GM19467 (cell line): ENCODE data around the gene SLC37A2.

Source experiments
- ATAC-seq: cut with Tn5 transposase; IDR thresholded peaks from one replicate; pipeline ENCODE4 v1.9.1; 2021; ENCODE audit warnings: mild to moderate bottlenecking, moderate library complexity; ENCODE audit not compliant: unreplicated experiment

The SLC37A2 gene

GRCh38 chr11:125070699-125071254, 7.7 kb downstream of the SLC37A2 start:
- peak; percentile 62 for ATAC-seq

- no peak for ATAC-seq
These were observed 8.3 kb downstream of the SLC37A2 start for GRCh38 chr11:125071435-125071834.

GRCh38 chr11:125071846-125072217, 8.7 kb downstream of the SLC37A2 start:
- ATAC-seq, result no peak

- peak; percentile 80 for ATAC-seq
These were observed 9.3 kb downstream of the SLC37A2 start for GRCh38 chr11:125072218-125072960.

- ATAC-seq, result no peak
These were observed 10.0 kb downstream of the SLC37A2 start for GRCh38 chr11:125072961-125073590.

GRCh38 chr11:125073616-125074483, 10.7 kb downstream of the SLC37A2 start:
- ATAC-seq, result no peak

GRCh38 chr11:125074511-125075241, 11.6 kb downstream of the SLC37A2 start:
- no peak for ATAC-seq

- no peak for ATAC-seq
These were observed 12.1 kb downstream of the SLC37A2 start for GRCh38 chr11:125075242-125075625.

- ATAC-seq, result no peak
These were observed 12.8 kb downstream of the SLC37A2 start for GRCh38 chr11:125075900-125076317.

- no peak for ATAC-seq
These were observed 13.4 kb downstream of the SLC37A2 start for GRCh38 chr11:125076378-125076945.

GRCh38 chr11:125078016-125078415, 14.9 kb downstream of the SLC37A2 start:
- ATAC-seq, result no peak

- ATAC-seq, result no peak
These were observed 15.5 kb downstream of the SLC37A2 start for GRCh38 chr11:125078516-125079140.

- no peak for ATAC-seq
These were observed 16.2 kb downstream of the SLC37A2 start for GRCh38 chr11:125079151-125079877.

- ATAC-seq, result no peak
These were observed 16.9 kb downstream of the SLC37A2 start for GRCh38 chr11:125079878-125080530.

GRCh38 chr11:125080531-125080911, 17.4 kb downstream of the SLC37A2 start:
- ATAC-seq, result no peak

GRCh38 chr11:125081098-125081798, 18.1 kb downstream of the SLC37A2 start:
- ATAC-seq, result no peak

- ATAC-seq, result no peak
These were observed 18.9 kb downstream of the SLC37A2 start for GRCh38 chr11:125082040-125082439.
